Coronary artery (tissue), 2 donors: ENCODE data around the gene PNRC1.

Source experiments
- DNase-seq: peaks from one replicate; pipeline ENCODE4 v3.0.0-alpha.2; 2017; ENCODE audit warnings: low spot score
- H3K27ac ChIP-seq, 2 donors: fragments of 200-600 bp; sonication (generic); one replicate each; pipeline ENCODE4 v1.5.1; 2016 to 2019
- H3K4me3 ChIP-seq: fragments of 200-600 bp; sonication (generic); 2 replicates; pipeline ENCODE4 v1.5.1; 2016; ENCODE audit warnings: mild to moderate bottlenecking, moderate library complexity
- TF ChIP-seq, protein P1 (sequence below): fragments of 200-600 bp; sonication (generic); IDR thresholded peaks from one replicate; pipeline ENCODE4 v1.5.1; 2019; ENCODE audit warnings: antibody characterized with exemption

PNRC1 gene

DNA sequence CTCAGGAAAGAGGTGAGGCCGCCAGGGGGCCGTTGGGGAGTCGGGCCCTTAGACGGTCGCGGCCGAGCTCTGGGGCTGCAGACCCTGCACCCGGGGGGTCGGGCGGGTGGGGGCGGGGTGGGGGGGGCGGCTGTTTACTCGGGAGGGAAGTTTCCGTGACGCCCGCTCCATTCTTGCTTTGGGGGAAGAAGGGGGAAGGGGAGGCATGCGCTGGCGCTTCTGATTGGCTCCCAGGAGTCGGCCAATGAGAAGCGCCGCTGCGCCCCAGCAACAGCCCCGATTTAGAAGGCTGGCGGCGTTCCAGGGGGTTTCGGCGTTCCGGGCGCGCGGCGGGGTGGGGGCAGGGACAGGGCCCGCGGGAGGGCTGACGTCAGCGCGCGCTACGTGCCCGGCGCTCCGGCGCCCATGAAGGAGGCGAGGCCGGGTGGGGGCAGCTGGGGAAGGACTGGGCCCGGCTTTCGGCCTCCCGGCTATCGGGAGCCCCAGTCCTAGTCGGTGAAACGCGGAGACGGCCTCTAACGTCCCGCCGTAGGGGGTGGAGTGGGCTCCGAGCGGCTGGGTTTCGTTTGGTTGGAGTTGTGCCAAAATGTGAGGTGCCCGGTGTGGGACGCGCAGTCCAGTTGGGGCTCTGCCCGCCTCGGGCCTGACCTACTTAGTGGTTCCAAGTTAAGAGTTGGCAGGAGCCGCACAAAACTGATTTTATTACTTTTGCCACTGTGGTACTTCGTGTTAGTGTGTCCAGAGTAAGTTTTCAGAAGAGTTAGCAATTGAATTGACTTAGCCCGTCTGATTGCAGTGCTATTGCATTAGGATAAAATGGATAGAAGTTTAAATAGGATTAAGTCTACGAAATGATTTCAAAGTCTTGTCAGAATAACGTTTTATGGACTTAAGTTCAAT lies 1.1 kb downstream of the PNRC1 start:
- TF ChIP-seq, protein P1, sequence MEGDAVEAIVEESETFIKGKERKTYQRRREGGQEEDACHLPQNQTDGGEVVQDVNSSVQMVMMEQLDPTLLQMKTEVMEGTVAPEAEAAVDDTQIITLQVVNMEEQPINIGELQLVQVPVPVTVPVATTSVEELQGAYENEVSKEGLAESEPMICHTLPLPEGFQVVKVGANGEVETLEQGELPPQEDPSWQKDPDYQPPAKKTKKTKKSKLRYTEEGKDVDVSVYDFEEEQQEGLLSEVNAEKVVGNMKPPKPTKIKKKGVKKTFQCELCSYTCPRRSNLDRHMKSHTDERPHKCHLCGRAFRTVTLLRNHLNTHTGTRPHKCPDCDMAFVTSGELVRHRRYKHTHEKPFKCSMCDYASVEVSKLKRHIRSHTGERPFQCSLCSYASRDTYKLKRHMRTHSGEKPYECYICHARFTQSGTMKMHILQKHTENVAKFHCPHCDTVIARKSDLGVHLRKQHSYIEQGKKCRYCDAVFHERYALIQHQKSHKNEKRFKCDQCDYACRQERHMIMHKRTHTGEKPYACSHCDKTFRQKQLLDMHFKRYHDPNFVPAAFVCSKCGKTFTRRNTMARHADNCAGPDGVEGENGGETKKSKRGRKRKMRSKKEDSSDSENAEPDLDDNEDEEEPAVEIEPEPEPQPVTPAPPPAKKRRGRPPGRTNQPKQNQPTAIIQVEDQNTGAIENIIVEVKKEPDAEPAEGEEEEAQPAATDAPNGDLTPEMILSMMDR, result no peak
- Histone ChIP-seq H3K27ac (peak overlapping the region; percentile 100), H3K4me3 (peak overlapping the region; percentile 100)
- peak; percentile 98 for DNase-seq

GRCh38 chr6:89082486-89082891 lies 1.9 kb downstream of the PNRC1 start:
- TF ChIP-seq, protein P1, result no peak
- Histone ChIP-seq H3K4me3 (peak overlapping the region; percentile 100), H3K27ac (peak overlapping the region; percentile 100)
- no peak for DNase-seq

GRCh38 chr6:89084542-89084941 lies 4.0 kb downstream of the PNRC1 start:
- TF ChIP-seq, protein P1, result no peak
- DNase-seq, result no peak
- peak overlapping the region; percentile 100 for H3K4me3 ChIP-seq
- peak overlapping the region in 1 of 2 donors; percentile 100 for H3K27ac ChIP-seq

DNA sequence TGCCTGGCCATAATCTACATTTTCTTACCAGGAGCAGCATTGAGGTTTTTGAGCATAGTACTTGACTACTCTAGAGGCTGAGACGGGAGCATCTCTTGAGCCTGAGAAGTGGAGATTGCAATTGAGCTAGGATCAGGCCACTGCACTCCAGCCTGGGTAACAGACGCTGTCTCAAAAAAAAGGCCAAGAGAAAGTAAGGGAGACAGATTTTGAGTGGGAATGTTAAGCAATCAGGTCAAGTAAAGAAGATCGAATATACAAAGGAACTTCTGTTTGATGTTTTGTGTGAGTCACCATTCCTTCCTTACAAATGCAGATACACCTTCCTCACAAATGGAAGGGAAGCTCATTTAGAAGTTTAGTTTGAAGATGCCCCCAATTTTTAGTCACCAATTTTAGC lies 4.4 kb downstream of the PNRC1 start:
- peak overlapping the region in 1 of 2 donors; percentile 100 for H3K27ac ChIP-seq
- no peak for DNase-seq
- peak overlapping the region; percentile 100 for H3K4me3 ChIP-seq
- TF ChIP-seq, protein P1, result no peak

DNA sequence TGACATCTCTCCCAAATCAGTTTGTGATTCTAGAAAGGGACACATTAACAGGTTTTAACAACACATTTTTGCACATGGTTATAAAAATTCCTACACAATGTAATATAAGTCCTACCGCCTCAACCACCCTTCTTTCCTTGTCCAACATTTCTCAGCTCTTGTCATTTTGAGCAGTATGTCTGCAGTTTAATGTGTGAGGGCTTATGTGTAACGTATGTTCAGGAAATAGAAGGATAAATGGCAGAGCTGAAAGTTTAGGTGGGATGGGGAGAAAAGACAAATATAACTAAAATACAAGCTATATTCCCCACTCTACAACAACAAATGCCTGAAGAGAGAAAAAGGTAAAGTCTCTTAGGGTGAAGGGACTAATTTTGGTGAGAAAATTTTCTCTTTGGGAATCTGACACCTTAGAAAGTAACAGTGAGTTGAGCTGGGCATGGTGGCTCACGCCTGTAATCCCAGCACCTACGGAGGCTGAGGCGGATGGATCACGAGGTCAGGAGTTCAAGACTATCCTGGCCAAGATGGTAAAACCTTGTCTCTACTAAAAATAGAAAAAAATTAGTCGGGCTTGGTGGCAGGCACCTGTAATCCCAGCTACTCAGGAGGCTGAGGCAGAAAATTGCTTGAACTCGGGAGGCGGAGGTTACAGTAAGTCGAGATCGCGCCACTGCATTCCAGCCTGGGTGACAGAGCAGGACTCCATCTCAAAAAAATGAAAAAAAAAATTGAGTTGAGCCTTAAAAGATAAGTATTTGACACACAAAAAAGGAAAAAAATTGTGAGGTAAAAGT lies 5.1 kb downstream of the PNRC1 start:
- no peak for DNase-seq
- TF ChIP-seq, protein P1, result no peak
- Histone ChIP-seq H3K27ac (peak overlapping the region in 1 of 2 donors; percentile 100), H3K4me3 (peak overlapping the region; percentile 100)

DNA sequence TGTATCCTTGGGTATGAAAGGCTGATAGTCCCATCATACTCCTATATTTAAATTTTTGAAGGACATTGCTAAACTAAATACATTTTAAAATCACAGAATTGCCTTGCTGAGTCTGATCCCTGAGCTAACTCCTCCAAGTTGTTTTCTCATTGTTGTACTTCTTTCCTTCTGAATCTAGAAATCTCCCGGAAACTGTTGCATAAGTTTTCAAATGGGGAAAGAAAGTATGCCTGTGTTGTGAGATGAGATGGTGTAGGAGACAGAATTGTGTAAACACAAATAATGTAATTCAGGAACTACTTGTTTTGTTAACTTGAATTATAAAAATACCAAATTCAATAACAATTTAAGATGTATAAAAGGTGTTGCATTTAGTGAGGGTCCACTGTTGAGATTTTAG lies 7.3 kb downstream of the PNRC1 start:
- H3K4me3 ChIP-seq, result no peak overlapping the region
- TF ChIP-seq, protein P1, result no peak
- peak overlapping the region in 1 of 2 donors; percentile 7 for H3K27ac ChIP-seq
- DNase-seq, result no peak
